Left ventricle myocardium inferior (tissue), 1 donor: ENCODE results near the gene OGN. TPM values are rescaled to one million over a fixed set of nuclear protein-coding genes. Genes with fewer than 3 reads are reported as not detected.

Experiments used
- DNase-seq: peaks from one replicate; pipeline ENCODE4 v3.0.0-alpha.2; 2020
- H3K27ac ChIP-seq: fragments of 200-600 bp; replicated peaks from 2 replicates; pipeline ENCODE4 v1.8.0; 2021
- H3K27me3 ChIP-seq: fragments of 200-600 bp; 2 replicates; pipeline ENCODE4 v1.8.0; 2021; ENCODE audit warnings: low read depth
- H3K36me3 ChIP-seq: fragments of 200-600 bp; 2 replicates; pipeline ENCODE4 v1.8.0; 2021
- H3K4me1 ChIP-seq: fragments of 200-600 bp; 2 replicates; pipeline ENCODE4 v1.8.0; 2021
- H3K4me3 ChIP-seq: fragments of 200-600 bp; 2 replicates; pipeline ENCODE4 v1.8.0; 2021; ENCODE audit warnings: mild to moderate bottlenecking, moderate library complexity
- H3K9me3 ChIP-seq: fragments of 200-600 bp; replicated peaks from 2 replicates; pipeline ENCODE4 v1.8.0; 2021
- intact Hi-C: fragments of 100-400 bp; cut with micrococcal nuclease; formaldehyde crosslinking; loops from one replicate; pipeline ENCODE4 v1.11.0; 2022
- total RNA-seq: library from RNA; stranded (reverse); fragmentation: NEBNext Ultra II Directional; extraction: Animal tissue kit (Norgen Biotek cat#: 25700); gene quantifications from one replicate; pipeline ENCODE4 v1.2.1, GENCODE V29; 2021
- TF ChIP-seq, protein P1 (sequence below): fragments of 200-600 bp; IDR thresholded peaks from 2 replicates; pipeline ENCODE4 v1.8.0; 2021; ENCODE audit warnings: antibody characterized with exemption, mild to moderate bottlenecking, borderline replicate concordance
- donor health status: DM: no; HTN: yes; CAD: no; lungs with severe emphysema.

OGN gene
- total RNA-seq, 1 donor from 2014 or later = 19.2 TPM

DNA sequence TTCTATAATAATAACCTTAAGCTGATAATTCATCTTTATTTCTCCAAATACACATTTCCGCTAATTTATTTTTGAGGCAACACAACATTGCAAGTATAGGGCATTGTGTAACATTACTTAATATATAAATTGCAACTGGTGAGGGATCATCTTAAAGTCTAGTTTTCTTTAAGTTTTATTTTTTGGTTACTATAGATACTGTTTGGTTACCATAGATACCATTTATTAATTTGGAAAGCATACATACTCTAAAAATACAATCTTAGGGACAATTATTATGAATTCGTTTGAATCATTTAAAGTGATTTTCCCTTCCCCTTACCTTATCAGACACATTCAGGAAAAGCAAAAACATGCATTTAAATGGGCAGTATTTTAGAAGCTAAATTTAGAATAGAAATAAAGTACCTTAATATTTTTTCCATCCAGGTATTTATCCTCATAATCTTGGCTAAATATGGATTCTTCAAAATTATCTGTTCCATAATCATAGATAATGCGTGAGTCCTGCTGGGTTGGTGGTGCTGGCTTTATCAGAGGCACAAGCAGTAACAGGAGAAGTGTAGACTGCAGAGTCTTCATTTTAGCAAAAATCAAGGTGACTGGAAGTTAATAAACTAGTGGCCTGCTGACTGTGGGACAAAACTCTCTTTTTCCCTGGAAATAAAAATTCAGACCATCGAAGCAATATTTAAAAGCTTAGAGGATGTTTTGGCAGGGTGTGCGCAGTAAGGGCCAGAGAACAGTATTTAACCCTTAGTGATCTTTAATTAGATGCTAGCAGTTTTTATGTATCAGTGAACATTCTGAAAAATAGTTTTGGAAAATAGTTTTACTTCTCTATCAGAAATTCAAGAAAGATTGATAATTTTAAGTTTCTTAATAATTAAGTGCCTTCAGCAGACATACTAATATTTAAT is 1.3 kb downstream of the OGN start:
- H3K27me3 ChIP-seq = no peaks in the 10 kb centered on the region
- H3K4me1 ChIP-seq = peaks cover 9% of the 10 kb centered on the region
- DNase-seq = no peak
- intact Hi-C loops = no loop called here
- peaks cover under 1% of the 10 kb centered on the region for H3K36me3 ChIP-seq
- no peaks in the 10 kb centered on the region for H3K9me3 ChIP-seq
- TF ChIP-seq, protein P1, sequence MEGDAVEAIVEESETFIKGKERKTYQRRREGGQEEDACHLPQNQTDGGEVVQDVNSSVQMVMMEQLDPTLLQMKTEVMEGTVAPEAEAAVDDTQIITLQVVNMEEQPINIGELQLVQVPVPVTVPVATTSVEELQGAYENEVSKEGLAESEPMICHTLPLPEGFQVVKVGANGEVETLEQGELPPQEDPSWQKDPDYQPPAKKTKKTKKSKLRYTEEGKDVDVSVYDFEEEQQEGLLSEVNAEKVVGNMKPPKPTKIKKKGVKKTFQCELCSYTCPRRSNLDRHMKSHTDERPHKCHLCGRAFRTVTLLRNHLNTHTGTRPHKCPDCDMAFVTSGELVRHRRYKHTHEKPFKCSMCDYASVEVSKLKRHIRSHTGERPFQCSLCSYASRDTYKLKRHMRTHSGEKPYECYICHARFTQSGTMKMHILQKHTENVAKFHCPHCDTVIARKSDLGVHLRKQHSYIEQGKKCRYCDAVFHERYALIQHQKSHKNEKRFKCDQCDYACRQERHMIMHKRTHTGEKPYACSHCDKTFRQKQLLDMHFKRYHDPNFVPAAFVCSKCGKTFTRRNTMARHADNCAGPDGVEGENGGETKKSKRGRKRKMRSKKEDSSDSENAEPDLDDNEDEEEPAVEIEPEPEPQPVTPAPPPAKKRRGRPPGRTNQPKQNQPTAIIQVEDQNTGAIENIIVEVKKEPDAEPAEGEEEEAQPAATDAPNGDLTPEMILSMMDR = no peak
- peak overlapping the region; percentile 10 for H3K27ac ChIP-seq
- H3K4me3 ChIP-seq = peak overlapping the region; percentile 47

GRCh38 chr9:92402360-92402759 is 2.0 kb downstream of the OGN start:
- peak overlapping the region; percentile 47 for H3K4me3 ChIP-seq
- peak overlapping the region; percentile 26 for H3K27ac ChIP-seq

DNA sequence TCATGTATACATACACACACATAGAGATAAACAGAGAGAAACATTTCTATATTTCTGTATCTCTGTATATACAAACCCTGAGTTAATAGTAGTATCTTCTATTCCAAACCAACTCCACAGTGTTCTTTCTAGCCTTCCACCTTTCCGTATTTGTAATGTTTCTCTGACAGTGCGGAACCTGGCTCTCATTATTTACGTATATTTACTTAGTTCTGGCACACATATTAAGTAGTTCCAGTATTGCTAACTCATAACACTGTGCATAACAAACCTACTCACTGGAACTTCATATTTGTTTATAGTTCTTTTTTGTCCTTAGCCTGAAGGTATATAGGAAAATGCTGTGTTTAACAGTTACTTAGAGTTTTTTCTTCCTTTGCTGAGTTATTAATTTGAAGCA is 6.5 kb downstream of the OGN start:
- Histone ChIP-seq H3K27ac (no peak overlapping the region), H3K4me3 (no peak overlapping the region), H3K4me1 (peaks cover 8% of the 10 kb centered on the region), H3K36me3 (peaks cover 10% of the 10 kb centered on the region), H3K9me3 (peaks cover 10% of the 10 kb centered on the region), H3K27me3 (no peaks in the 10 kb centered on the region)
- DNase-seq = no peak
- TF ChIP-seq, protein P1 = no peak
- intact Hi-C loops = no loop called here

More at GRCh38 chr9:92402360-92402759, 2.0 kb downstream of the OGN start:
- intact Hi-C loops = no loop called here
- Histone ChIP-seq H3K27me3 (no peaks in the 10 kb centered on the region), H3K9me3 (peaks cover 7% of the 10 kb centered on the region), H3K36me3 (peaks cover 7% of the 10 kb centered on the region), H3K4me1 (peaks cover 9% of the 10 kb centered on the region)
- TF ChIP-seq, protein P1 = no peak
- no peak for DNase-seq

DNA sequence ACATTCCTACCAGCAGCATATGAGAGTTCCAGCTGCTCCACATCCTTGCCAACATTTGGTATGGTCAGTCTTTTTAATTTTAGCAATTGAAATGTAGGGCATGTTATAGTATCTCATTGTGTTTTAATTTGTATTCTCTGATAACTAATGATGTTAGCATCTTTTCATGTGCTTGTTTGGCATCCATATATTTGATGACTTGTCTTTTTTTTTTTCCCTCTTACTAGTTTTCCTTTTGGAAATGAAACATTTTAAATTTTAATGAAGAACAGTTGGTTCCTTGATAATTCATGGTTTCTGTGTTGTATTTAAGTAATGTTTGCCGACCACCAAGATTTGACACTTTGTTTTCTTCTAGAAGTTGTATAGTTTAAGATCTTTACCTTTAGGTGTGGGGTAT is 8.8 kb downstream of the OGN start:
- Histone ChIP-seq H3K27me3 (no peaks in the 10 kb centered on the region), H3K36me3 (peaks cover 10% of the 10 kb centered on the region), H3K27ac (no peak overlapping the region), H3K4me3 (no peak overlapping the region), H3K9me3 (peaks cover 10% of the 10 kb centered on the region), H3K4me1 (peaks cover 8% of the 10 kb centered on the region)
- intact Hi-C loops = no loop called here
- TF ChIP-seq, protein P1 = no peak
- DNase-seq = no peak

DNA sequence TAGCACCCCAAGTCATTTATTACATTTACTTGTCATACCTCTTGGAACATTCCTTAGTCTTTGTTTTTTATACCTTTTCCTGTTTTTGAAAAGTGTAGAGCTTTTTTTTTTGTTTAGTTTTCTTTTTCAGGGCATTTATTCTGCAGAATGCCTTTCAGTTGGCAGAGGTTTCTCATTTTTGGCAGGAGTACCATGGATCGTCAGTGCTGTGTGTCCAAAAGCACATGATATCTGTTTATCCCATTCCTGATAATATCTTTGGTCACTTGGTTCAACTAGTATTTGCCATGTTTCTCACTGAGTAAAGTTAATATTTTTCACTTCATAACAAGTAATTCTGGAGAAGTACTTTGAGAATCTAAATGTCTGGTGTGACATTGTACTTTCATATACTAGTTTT is 10.7 kb downstream of the OGN start:
- intact Hi-C loops = no loop called here
- H3K4me3 ChIP-seq = no peak overlapping the region
- peak overlapping the region; percentile 24 for H3K27ac ChIP-seq
- H3K27me3 ChIP-seq = no peaks in the 10 kb centered on the region
- DNase-seq = no peak
- peaks cover 8% of the 10 kb centered on the region for H3K4me1 ChIP-seq
- TF ChIP-seq, protein P1 = no peak
- peaks cover 10% of the 10 kb centered on the region for H3K36me3 ChIP-seq
- peaks cover 10% of the 10 kb centered on the region for H3K9me3 ChIP-seq
